OCI-LY1 (cell line): Measurements from ENCODE around the gene NDUFS5.

Experiments used
- EZH2 ChIP-seq: fragments of 200-600 bp; sonication (generic), shearing (Covaris generic); IDR thresholded peaks from 2 replicates; pipeline ENCODE4 v1.8.0; 2017; ENCODE audit warnings: borderline replicate concordance, mixed run types, mild to moderate bottlenecking, antibody characterized with exemption, low read length, moderate library complexity, mixed read lengths
- TF ChIP-seq, protein P1 (sequence below): fragments of 200-600 bp; sonication (generic), shearing (Covaris generic); IDR thresholded peaks from 2 replicates; pipeline ENCODE4 v1.5.1; 2017; ENCODE audit warnings: mild to moderate bottlenecking, antibody characterized with exemption, low read length, moderate library complexity, mixed read lengths

DNA sequence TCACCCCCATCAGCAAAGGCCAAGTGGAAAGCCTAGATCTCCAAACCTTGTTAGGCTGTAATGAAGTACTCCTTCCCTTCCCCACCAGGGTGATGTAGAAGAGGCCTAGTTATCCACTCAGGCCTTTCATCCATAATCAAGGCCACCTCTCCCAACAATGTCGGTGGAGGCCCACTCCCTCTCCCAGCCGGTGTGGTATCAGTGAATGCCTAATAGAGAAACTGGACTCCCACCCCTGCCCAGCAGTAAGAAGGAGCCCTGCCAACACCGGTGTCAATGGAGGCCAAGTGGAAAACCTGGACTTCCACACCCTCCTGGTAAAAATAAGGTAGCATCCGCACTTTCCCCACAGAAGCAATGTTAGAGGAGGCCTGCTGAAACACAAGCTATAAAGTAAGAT, 23.9 kb downstream of the NDUFS5 start:
- TF ChIP-seq, protein P1, sequence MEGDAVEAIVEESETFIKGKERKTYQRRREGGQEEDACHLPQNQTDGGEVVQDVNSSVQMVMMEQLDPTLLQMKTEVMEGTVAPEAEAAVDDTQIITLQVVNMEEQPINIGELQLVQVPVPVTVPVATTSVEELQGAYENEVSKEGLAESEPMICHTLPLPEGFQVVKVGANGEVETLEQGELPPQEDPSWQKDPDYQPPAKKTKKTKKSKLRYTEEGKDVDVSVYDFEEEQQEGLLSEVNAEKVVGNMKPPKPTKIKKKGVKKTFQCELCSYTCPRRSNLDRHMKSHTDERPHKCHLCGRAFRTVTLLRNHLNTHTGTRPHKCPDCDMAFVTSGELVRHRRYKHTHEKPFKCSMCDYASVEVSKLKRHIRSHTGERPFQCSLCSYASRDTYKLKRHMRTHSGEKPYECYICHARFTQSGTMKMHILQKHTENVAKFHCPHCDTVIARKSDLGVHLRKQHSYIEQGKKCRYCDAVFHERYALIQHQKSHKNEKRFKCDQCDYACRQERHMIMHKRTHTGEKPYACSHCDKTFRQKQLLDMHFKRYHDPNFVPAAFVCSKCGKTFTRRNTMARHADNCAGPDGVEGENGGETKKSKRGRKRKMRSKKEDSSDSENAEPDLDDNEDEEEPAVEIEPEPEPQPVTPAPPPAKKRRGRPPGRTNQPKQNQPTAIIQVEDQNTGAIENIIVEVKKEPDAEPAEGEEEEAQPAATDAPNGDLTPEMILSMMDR = no peak
- TF ChIP-seq EZH2 = no peak
